ENCODE results near the gene SENP2.
"Not testable (repeated sequence)": the region's sequence is repeated elsewhere in the genome, so short reads cannot be mapped to it uniquely, and the experiment has no call there.

The SENP2 gene

GRCh38 chr3:185594073-185594472, 8.0 kb downstream of the SENP2 start:
- no peak for DNase-seq

DNA sequence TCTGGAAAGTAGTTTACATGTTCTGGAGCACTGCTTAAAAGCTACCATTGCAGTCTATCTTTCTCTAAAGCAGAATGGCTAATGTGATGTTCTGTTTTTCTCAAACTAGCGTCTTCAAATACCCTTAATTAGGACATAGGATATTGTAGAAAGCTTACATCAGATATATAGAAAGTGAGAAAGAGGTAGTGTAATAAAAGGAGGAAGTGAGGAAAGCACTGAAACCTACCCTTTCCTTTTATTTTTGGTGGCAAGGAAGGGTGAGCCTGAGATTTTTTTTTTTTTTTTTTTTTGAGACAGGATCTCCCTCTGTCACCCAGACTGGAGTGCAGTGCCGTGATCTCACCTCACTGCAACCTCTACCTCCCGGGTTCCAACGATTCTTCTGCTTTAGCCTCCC, 9.4 kb downstream of the SENP2 start:
- DNase-seq, result no peak

GRCh38 chr3:185605566-185605965, 19.5 kb downstream of the SENP2 start:
- DNase-seq, result no peak

GRCh38 chr3:185606196-185606595, 20.1 kb downstream of the SENP2 start:
- no peak for DNase-seq

DNA sequence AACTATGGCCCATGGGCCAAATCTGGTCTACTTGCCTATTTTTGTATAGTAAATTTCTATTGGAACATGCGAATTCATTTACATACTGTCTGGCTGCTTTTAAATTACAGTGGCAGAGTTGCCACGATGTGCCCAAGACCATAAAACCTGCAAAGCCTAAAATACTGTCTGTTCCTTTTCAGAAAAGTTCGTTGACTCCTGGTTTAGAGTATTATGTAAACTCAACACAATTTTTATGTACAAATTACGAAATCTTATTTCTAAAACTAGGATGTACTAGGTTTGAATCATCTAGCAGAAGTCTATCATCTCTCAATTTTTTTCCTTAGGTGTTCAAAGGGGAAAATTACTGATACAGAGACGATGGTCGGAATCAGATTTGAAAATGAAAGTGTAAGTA, 26.9 kb downstream of the SENP2 start:
- no peak for DNase-seq

- no peak for DNase-seq
Measured at GRCh38 chr3:185623939-185624665, 38.0 kb downstream of the SENP2 start.

DNA sequence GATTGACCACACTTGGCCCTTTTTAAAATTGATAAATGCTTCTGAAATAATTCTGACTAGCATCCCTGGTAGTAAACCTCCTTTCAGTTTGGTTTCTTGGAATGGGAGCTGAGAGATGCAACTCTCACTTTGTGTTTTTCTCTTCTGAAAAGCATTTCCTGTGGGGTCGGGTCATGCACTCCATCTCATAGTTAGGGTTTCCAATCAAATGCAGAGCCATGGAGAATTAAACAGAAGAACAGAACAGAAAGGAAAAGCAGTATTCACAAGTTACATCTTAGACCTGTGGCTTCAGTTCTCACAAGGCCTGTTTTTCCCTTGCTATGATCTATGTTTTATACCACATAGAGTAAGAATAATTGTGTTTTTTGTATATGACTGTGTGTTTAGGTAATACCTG, 39.7 kb downstream of the SENP2 start:
- DNase-seq, result no peak

DNA sequence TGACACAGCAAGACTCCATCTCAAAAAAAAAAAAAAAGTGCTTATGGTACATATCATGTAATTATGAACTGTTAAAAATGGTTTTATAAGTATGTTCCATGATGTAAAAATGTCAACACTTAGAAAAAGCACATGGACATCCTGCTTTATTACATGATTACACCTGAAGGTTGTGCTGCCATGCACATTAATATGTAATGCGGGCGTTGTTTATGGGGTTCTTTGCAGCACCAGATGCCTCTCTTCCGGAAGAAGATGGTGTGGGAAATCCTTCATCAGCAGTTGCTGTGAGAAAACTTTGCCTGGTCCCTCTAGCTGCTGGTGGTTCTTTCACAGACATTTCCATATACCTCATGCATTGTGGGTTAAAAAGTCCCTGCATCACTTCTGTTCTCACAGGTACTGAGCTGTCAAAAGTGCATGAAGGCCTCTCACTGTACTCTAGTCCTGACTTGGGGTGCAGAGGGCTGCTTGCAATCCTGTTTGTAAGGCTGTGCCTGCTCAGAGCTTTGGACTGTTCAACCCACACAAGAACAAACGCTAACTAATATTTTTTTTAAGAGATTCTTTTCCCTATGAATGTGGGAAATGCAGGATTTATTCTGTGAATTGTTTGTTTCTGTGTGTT, 43.6 kb downstream of the SENP2 start:
- DNase-seq, result no peak

DNA sequence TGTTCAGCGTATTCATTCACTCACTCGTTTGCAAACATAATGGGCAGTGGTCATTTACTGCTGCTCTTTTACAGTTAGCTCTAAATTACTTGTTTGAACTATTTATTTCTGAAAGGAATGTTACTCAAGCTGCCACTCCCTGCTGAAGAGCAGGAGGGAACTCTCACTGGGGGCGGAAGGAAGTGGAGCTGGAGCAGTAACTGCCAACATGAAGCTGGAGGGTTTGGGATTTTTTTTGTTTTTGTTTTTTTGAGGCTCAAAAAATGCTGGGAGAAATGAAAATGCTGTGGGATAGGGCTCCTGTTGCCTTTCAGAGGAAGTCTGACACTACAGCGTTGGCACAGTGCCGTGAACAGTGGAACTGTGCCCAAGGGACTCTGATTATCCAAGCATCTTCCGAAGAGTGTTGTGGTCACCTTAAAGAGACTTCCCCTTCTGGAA, 44.1 kb downstream of the SENP2 start:
- DNase-seq, result no peak

- DNase-seq, result no peak
Measured at GRCh38 chr3:185631108-185631507, 45.0 kb downstream of the SENP2 start.

GRCh38 chr3:185631508-185632206, 45.6 kb downstream of the SENP2 start:
- DNase-seq, result no peak

GRCh38 chr3:185632996-185633395, 46.9 kb downstream of the SENP2 start:
- no peak for DNase-seq

DNA sequence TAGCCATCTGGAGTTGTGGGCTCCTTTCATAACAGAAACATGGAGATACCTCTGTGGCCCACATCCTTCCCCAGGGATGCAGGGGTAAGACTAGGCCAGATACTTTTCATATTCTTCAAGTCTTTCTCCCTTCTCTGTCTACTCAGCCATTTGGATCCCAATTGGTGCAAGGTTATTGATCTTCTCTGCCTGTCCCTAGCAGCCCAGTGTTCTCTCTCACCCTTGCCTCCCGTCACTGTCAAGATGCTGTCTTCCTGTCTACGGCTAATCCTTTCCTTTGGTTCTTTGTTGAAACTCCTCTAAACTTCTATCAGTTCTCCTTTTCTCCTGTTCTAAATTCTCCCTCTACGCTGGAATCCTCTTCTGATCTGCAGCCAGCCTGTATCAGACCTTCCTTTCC, 51.3 kb downstream of the SENP2 start:
- DNase-seq, result no peak

DNA sequence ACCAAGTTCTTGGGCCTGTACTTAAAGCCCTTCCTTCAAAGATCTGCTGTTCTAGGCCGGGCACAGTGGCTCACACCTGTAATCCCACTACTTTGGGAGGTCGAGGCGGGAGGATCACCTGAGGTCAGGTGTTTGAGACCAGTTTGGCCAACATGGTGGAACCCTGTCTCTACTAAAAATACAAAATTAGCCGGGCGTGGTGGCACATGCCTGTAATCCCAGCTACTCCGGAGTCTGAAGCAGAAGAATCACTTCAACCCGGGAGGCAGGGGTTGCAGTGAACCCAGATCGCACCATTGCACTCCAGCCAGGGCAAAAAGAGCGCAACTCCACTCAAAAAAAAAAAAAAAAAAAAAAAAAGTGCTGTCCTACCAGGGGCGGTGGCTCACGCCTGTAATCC, 52.6 kb downstream of the SENP2 start:
- not testable (repeated sequence) for DNase-seq

DNA sequence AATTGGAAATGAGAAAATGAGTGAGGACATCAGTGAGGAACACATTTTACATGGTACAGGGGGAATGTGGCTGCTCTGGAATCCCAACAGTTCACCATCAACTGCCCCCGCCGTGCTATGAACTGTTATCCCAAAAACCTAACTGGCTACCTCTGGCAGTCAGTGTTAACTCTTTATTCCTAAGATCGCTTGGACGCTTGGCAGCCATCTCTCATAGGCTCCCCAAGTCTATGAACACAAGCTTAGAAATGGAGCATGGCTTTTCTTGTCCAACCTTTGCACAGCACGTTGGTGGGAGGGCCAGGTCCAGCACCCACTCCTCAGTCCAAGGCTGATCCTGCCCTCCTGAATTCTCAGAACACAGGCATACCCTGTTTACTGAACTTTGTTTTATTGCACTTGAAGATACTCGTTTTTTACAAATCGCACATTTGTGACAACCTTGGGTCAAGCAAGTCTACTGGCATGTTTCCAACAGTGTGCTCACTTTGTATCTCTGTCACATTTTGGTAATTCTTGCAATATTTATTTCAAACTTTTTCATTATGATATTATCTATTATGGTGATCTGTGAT, 53.6 kb downstream of the SENP2 start:
- DNase-seq, result no peak

- no peak for DNase-seq
Measured at GRCh38 chr3:185640308-185640707, 54.2 kb downstream of the SENP2 start.

- DNase-seq, result not testable (repeated sequence)
Measured at GRCh38 chr3:185645191-185645590, 59.1 kb downstream of the SENP2 start.

- no peak for DNase-seq
Measured at GRCh38 chr3:185645596-185646381, 59.7 kb downstream of the SENP2 start.

DNA sequence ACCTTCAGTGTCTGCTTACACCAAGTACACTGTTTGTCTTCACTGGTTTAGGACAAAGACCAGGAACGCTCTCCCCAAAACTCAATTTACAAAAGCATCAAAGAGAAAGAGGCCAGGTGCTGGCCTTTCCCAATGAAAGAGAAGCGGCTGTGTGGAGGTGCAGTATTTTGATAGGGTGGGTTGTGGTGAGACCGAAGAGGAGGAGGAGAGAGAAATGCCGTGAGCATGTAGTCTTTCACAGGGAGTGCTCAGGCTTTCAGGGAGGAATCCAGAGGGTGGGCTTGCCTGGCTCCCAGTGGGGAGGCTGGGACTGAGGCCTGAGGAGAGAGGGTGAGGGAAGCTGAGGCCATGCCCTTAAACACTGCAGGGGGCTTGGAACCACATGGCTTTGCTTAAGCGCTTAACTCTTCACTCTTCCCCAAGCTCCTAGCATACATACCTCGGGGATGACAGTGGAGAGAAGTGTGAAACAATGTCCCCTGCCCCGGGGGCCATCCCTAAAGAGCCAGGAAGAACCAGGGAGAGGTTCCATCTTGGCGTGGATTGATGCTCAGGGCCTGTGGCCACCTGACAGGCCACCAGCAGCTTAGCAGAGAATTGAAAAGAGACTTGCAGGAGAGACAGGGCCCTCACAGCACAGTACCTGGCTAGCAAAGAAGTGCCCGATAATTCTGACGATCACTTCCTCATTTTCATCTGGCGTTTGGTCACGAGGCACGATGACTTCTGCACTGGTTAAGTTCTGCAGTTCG, 60.5 kb downstream of the SENP2 start:
- DNase-seq, result no peak

GRCh38 chr3:185647134-185647879, 61.2 kb downstream of the SENP2 start:
- no peak for DNase-seq

GRCh38 chr3:185647880-185648210, 61.8 kb downstream of the SENP2 start:
- no peak for DNase-seq

GRCh38 chr3:185648396-185648795, 62.3 kb downstream of the SENP2 start:
- DNase-seq, result no peak
